Brain pericyte (primary cell): ENCODE data around the gene REG3A.

Source experiments
- DNase-seq: peaks from one replicate; pipeline ENCODE4 v3.0.0-alpha.2; 2012; ENCODE audit warnings: low read depth, low spot score

Gene REG3A

DNA sequence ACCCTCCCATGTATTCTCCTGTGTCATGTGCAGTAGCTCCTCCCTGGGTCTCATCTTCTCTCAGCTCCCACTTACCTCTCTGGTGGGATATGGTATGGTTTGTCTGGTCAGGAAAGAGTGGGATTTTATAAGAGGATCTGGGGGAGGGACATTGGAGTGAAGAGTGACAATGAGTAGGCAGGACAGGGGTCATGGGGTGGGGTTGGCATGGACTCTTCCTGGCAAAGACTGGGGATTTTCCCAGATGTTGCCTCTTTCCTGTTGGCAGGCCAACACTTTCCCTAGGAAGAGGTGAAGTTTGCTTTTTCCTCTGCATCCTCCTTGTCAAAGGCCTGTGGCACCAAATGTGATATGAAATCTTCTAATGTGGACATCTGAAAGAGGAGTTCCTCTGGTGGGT lies at the start of gene REG3A:
TSS of gene REG3A (minus strand) at position 101 of the 400 bp plus-strand sequence. CDS start 348 bp downstream, outside the sequence.
- DNase-seq: no peak

DNA sequence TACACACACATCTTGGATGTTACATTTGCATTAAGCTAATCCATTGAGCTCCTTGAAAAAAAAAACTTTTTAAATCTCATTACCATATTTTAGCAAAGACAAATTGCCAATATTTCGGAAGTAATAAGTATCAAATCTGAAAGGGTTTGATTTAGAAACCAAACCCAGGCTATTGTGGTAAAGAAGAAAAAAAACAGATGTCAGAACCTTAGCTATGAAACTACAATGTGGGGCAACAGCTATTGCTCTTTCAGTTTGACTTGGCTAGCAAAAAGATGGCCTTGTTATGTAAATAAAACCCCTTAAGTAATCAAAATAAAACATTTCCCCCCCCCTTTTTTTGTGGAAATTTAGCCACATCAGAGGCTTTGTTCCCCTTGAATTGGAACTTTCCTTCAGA lies 41.2 kb upstream of the REG3A start:
- no peak for DNase-seq

DNA sequence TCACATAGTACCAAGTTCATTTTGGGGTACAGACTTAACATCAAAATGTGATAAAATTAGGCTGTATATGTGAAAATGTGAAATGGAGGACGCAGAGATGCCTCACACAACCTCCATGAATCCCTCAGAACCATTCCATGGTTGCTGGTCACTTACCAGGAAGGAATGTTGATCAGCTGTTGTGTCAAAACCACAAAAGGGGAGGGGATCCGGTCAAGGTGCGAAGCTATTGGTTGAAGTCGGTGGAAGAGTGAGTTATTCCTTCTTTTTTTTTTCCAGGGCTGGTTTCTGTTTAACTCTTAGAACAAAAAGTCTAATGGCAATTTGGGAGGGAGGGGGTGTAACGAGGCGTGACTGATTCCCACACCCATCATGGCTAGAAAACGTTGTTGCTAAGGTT lies 32.3 kb upstream of the REG3A start:
- DNase-seq: no peak

DNA sequence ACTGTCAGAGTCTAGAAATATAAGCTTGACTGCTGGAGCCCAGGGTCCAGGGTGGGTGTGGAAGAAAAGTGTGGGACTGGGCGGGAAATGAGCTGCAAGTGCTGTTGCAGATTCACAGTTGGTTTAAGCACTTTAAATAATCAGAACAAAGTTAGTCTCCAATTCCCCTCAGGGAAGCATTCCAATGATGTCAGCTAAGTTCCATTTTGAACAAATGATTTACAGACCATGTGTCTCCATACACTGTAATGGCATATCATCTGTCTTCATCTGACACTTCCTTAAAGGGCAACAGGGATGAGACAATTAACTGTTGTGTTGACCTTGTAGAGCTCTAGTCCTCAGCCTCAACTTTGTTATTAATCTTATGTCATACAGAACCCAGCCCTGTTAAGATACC lies 31.5 kb upstream of the REG3A start:
- DNase-seq: no peak

DNA sequence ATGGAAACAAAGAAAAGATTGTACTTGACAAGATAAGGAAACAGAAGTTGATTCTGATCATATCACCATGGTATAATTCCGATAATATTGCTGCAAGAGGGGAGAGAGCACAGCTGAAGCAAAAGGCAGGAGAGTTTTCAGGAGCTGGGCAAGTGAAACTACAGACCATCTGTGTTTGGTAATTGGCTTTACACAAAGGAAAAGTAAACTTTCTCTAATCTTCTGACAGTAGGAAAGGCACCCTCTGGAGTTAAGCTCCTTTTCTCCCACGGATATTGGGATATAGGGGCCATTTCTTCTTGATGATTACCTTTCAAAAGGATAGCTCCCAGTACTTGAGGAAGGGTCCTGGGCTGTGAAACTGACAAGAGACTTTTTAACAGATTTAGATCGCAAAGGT lies 29.9 kb upstream of the REG3A start:
- DNase-seq: no peak

DNA sequence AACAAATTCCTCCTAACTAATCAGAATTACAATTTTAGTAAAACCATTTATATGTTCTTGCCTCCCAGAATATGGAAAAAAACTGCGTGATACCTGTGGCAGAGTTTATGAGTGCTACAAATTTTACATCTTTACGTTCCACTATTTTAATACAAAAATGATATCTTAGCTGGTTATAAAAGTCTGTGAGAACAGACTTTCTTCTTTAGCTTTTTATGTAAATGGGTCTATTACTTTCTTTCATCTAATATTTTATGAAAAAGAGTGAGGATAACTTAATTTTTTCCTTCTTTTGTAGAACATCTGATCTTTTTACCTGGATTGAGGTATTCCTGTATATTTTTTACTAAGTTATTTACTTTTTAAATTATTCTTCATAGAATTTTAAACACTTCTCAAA lies 22.1 kb upstream of the REG3A start:
- DNase-seq: no peak

DNA sequence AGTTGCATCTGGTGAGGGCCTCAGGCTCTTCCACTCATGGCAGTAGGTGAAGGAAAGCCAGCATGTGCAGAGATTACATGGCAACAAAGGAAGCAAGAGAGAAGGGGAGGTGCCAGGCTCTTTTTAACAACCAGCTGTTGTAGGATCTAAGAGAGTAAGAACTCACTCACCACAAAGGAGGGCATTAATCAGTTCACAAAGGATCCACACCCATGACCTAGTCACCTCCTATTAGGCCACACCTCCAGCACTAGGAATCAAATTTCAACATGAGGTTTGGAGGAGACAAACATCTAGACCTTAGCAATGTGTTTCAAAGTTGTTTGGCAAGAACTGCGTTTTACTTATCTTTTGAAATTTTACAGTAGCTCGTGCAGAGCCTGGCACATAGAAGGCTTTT lies 20.5 kb upstream of the REG3A start:
- DNase-seq: no peak

DNA sequence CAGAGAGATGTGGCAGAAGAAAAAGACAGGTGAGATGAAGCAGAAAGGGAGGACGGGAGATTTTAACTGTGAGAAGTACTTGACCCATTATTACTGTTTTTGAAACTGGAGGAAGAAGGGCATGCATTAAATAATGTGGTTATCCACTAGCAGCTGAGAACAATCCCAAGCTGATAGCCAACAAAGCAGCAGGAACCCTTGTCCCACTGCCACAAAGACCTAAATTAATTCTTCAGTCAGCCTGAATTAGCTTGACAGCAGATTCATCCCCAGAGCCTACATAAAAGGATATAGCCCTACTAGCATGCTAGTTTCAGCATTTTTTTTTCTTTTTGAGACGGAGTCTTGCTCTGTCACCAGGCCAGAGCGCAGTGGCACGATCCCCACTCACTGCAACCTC lies 19.5 kb upstream of the REG3A start:
- no peak for DNase-seq

DNA sequence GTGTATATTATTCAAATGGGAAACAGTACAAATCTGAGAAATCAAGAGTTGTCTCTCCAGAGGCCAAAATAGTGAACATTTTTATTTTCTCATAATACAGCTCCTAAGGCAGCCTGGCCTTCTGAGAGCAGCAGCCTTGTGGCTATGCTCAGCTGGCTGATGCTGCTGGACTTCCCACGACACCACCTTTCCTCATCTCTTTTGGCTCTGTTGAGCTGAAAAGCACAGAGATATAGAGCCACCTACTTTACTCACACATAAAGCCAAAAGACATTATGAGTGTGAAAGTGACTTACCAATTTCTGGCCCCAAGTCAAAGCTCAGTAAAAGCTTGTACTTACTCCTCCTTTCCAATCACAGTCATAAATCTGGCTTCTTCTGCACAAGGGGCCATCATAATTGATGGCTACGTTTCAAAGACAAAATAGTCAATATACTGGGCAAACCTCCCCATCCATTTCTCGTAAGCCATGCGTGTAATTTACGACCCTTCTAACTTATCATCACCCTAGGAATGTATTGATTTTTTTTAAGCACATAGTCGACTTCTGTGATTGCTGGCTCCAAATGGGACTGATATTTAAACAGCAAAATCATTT lies 18.6 kb upstream of the REG3A start:
- no peak for DNase-seq

DNA sequence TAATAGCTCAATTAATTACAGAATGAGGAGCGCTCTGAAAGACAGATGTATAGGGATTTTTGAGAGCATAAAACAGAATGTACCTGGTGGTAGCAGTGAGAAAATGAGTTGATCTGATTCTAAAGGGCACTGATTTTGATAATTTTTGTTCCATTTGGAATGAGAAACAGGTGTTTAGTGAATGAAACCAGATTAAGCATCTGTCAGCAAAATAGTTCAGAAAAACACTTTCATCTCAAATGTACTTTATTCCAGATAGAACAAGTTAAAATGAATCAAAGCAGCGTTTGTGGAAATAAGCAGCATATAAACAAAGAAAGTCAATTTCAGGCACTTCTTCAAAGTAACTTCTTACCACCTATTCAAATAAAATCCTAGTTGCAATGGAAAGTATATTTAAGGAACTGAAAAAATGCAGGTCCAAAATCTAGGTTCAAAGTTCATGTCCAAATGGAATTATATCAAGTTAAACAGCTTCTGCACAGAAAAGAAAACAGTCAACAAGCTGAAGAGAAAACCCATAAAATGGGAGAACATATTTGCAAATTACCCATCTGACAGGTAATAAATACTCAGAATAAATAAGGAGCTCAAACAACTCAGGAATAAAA lies 11.9 kb upstream of the REG3A start:
- DNase-seq: no peak

DNA sequence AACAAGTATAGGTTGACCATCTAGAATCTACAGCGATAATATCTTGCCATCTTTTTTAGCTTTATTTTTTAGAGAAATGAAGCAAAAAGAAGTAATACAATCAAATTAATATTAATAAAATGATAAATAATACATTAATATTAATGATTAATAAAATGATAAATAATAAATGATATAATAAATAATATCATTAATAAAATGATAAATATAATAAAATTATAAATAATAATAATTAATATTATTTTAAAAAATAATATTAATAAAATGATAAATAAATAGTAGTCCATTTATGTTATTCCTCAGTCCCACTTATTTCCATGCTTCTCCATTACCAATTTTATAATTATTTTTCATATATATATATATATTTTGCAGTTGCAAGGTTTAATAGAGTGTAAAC lies 3.2 kb upstream of the REG3A start:
- DNase-seq: no peak

DNA sequence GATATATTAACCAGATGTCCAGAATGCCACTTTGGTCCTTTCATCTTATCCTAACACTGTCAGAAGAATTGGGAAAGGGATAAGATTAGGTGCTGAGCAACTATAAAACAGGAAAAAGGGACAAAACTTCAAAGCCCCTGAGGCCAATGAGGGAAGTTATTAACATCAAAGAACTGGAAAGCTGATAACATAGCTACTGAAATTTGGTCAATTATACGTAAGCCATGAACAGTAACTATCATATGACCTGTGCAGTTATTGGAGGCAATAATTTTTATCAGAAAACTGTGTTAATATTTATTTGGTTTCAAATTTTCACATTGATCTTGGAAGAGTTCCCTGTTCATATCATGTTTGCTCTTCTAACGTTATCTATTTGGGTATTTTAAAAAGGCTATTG lies 2.6 kb upstream of the REG3A start:
- no peak for DNase-seq

DNA sequence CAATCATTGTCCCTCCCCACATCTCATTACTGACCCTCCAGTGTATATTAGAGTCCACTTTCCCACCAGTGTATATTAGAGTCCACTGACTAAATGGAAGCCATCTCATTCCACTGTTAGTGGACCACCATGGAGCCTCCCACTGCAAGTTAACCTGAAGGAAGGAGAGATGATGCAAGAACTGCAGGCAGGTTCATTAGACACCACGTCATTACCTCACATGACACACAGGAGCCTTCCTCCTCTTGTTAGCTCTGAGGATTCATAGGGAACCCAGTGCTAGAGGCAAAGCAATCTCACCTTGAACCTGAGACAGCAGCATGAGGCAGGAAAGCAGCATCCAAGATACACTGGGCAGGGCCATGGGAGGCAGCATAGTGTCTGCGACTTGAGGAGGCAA lies 523 bp downstream of the REG3A start:
- no peak for DNase-seq

DNA sequence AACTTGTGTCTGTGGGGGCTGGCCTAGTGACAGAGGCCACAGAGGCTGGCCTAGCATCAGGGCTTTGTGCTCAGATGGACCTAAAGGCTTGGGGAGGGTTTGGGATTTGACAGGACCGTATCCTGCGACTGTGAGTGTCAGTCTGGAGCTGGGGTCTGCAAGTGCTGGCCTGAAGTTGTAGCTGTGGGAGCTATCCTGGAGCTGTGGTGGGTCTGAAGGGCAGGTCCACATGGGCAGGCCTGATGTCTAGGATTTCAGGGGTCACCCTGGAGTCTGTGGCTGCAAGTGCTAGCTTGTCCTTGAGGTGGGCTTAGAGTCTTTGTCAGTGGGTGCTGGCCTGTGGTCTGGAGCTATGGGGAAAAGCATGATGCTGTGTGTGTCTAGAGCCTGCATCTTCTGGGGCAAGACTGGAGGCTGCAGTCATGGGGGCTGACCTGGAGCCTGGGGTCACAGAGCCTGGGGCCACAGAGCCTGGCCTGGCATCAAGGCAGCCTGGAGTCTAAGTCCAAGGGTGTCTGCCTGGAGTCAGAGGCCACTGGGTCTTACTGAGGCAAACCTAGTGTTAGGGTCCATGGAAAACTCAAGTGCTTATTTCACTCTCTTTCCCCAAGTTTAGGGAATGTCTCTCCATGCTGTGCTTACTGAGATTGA lies 3.6 kb downstream of the REG3A start:
- no peak for DNase-seq

DNA sequence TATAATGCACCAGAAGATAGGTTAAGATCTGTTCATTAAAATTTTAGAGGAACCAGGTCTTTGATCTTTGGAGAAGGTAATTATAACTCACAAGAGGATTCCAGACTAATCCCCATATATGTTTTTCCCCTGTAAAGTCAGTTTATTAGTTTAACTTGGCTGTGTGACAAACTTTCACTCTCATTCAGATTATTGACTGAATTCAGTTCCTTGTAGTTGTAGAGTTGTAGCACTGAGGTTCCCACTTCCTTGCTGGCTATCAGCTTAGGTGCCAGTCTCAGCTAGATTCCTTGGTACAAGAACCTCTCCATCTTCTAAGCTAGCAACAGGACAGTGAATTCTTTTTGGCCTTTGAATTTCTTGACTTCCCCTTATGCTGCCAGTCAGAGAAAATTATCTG lies 20.1 kb downstream of the REG3A start:
- no peak for DNase-seq

DNA sequence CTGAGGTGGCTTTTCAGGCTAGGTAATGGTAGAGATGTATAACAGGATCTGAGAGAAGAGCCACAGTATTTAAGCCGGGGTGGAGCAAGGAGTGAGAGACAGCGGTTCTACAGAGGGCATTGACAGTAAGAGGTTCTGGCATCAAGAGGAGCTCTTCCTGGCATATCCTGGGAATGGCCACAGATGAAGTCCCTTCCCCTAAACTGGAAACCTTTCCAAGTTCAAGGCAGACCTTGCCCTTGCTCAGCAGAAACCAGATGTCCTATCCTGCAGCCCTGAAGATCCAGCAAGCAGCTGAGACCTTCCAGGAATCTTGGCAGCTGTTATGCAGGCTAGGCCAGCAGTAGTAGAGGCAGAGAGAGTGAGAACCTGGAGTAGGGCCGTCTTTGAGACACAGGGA lies 21.2 kb downstream of the REG3A start:
- DNase-seq: no peak

DNA sequence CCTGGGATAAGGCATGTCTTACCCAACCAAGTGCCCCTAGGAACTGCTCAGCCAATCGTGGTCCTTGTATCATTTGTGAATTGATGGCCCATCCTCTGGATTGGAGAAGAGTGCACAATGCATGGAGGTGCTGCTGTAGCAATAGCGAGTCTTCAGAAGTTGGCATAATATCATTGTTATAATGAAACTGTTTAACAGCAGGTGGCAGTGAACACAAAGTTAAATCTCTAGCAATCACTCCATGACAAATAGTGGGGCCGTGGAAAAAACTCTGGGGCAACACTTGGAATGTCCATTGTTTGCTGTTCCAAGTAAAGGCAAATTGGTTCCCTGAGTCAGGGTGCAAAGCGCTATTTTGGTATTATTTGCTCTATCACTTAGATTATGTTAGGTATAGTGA lies 27.9 kb downstream of the REG3A start:
- no peak for DNase-seq

DNA sequence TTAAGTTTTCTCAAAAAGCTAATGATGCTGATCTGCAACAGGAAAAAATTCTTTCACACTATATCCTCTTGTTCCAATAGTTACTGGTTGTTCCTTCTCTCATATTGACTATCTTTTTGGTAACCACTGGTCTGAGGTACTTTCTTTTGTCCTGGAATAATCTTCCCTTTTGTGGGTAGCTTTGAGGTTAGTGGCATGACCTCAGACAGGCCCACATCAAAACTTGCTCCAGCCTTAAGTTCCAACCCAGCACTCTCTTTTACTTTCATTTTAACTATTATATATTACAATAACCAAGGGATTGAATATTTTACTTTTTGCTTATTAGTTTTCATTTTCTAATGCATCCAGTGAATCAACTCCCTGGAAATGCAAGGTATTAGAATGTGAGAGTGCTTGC lies 29.7 kb downstream of the REG3A start:
- DNase-seq: no peak

DNA sequence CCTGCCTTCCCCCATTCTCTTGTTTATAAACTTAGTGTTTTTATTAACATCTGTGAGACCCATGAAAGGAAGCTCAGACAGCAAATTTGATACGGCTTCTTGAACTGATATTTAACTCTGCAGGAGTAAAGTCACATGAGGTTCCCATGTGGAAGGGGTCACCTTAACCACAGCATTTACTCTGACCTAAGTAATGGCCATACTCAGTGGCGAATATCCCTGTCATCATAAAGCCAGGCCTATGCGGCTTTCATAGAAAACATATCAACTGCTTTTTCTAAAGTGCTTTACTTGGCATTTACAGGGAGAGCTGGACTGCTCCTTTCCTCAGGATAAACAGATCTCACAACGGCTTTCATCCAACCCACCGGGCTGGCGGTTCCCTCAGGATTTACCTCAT lies 30.3 kb downstream of the REG3A start:
- DNase-seq: no peak

DNA sequence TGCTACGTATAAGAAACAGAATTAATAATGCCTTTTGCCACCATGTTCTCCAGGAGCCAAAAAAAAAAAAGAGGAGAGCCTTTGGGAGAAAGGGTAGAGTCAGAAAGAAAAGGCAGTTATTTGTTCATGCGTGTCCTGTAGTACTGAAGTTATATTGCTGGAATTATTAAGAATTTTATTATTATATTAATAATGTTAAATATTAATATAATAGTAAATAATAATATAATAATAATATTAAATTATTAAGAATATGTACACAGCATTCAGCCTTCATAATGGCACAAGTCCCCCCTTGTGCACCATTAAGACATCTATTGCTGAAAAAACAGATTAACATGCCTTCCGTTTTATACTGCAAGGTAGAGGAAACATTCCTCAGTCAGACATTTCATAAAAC lies 31.1 kb downstream of the REG3A start:
- no peak for DNase-seq

DNA sequence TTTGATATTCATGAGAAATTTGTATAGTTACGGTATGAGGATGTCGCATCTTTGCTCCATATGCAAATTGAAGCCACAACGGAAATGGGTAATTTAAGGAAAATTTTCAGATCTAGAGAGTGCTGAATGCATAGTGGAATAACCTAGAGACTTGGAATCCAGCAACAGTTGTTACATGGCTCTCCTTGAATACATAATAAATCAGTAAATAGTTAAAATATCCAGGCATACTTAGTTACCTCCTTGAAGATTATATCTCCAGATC lies 33.9 kb downstream of the REG3A start:
- DNase-seq: no peak

DNA sequence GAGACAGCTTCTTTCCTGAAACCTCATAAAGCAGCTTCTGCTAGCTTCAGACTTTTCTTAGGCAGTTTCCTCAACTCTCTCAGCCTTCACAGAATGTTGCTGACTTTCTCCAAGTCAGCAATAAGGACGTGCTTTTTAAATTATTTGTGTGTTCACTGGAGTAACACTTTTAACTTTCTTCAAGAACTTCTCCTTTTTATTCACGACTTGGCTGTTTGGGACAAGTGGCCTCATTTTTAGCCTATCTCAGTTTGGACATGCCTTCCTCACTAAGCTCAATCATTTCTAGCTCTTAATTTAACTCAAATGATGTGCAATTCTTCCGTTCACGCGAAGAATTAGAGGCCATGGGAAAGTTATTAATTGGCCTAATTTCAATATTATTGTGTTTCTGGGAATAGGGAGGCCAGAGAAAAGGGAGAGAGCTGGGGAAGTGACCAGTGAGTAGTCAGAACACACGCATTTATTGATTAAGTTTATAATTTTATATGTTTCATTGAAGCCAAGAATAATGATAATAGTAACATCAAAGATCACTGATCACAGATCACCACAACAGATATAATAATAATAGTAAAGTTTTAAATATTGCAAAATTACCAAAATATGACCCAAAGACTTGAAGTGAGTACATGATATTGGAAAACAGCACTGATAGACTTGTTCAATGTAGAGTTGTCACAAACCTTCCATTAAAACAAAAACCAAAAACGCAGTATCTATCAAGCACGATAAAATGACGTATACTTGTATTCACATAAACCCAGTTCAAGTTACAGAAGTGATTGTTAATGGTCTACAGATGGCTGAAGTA lies 34.4 kb downstream of the REG3A start:
- no peak for DNase-seq

DNA sequence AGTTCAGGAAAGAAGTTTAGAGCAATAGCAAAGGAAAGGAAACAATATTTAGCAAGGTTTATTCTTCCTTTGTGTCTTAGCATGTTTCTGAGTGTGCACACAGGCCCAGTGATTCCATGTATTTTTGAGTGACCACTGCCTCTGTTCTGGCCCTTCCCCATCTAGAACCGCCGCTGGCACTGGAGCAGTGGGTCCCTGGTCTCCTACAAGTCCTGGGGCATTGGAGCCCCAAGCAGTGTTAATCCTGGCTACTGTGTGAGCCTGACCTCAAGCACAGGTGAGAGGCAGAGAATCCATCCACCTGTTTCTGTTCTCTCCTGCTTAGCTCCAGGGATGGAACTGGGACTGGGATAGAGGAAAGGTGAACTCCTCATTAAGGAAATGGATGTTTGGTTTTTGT lies 36.9 kb downstream of the REG3A start:
- DNase-seq: no peak
